ENCODE data around the gene EML4.

- TF ChIP-seq CTCF (conservative IDR thresholded peaks at IDR 0.05; ENCODE audit: low read length) (no peak), EZH2phosphoT487 (IDR thresholded peaks at IDR 0.05; ENCODE audit: borderline replicate concordance) (no peak)
Observed at GRCh38 chr2:42135381-42136312, 33.5 kb upstream of the EML4 start.
